BLaER1 (cell line): ENCODE data around the gene XRRA1.

Experiments
- H3K27ac ChIP-seq: shearing (Covaris generic); formaldehyde crosslinking; 2 replicates; pipeline ENCODE4 v1.8.1; 2022
- H3K27me3 ChIP-seq: shearing (Covaris generic); formaldehyde crosslinking; 2 replicates; pipeline ENCODE4 v1.8.1; 2022
- H3K36me3 ChIP-seq: shearing (Covaris generic); formaldehyde crosslinking; 2 replicates; pipeline ENCODE4 v1.8.1; 2022
- H3K4me1 ChIP-seq: shearing (Covaris generic); formaldehyde crosslinking; 2 replicates; pipeline ENCODE4 v1.8.1; 2022
- H3K4me2 ChIP-seq: shearing (Covaris generic); formaldehyde crosslinking; 2 replicates; pipeline ENCODE4 v1.8.1; 2022
- H3K4me3 ChIP-seq: shearing (Covaris generic); formaldehyde crosslinking; 2 replicates; pipeline ENCODE4 v1.8.1; 2022
- H3K9ac ChIP-seq: shearing (Covaris generic); formaldehyde crosslinking; 2 replicates; pipeline ENCODE4 v1.8.1; 2022
- H3K9me3 ChIP-seq: shearing (Covaris generic); formaldehyde crosslinking; 2 replicates; pipeline ENCODE4 v1.8.1; 2022
- H4K20me1 ChIP-seq: shearing (Covaris generic); formaldehyde crosslinking; 2 replicates; pipeline ENCODE4 v1.8.1; 2022
- Cebpa-rat ChIP-seq: shearing (Covaris generic); IDR thresholded peaks from 2 replicates; pipeline ENCODE4 v1.8.1; 2022

Gene XRRA1

DNA sequence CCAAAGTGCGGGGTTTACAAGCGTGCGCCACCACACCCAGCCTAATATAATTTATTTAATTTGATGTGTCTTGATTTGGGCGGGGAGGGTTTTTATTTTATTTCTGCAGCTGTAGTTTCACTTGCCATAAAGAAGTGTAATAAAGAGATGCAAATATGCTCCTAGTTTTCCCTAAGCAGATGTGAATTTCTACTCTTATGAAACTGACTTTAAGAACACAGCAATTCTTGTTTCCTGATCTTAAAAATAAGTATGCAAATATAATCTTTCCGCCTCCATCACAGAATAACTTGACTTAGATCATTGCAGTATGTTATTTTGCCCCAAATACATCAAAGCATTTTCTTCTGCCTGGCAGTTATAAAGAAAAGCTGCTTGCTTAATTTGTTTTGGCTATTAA lies 4.6 kb upstream of the XRRA1 start:
- no peak overlapping the region for H3K27ac ChIP-seq
- H3K4me2 ChIP-seq = peak overlapping the region; percentile 89

GRCh38 chr11:74952752-74953151 lies 3.9 kb upstream of the XRRA1 start:
- no peak for TF ChIP-seq Cebpa-rat
- no peaks in the 10 kb centered on the region for H3K27me3 ChIP-seq
- H4K20me1 ChIP-seq = peaks cover 74% of the 10 kb centered on the region
- H3K9ac ChIP-seq = 0 out of 2 replicates have a peak overlapping the region, but pooled peaks have one; percentile 47
- peaks cover 42% of the 10 kb centered on the region for H3K36me3 ChIP-seq
- H3K9me3 ChIP-seq = no peaks in the 10 kb centered on the region; the same call in 1 of the 2 replicates
- H3K4me2 ChIP-seq = peak overlapping the region; percentile 89
- H3K4me1 ChIP-seq = peaks cover 49% of the 10 kb centered on the region
- no peak overlapping the region for H3K27ac ChIP-seq
- no peak overlapping the region for H3K4me3 ChIP-seq

More for the DNA sequence above, 4.6 kb upstream of the XRRA1 start:
- Histone ChIP-seq H3K9ac (peak overlapping the region; percentile 47), H3K27me3 (no peaks in the 10 kb centered on the region), H3K4me1 (peaks cover 43% of the 10 kb centered on the region), H3K9me3 (no peaks in the 10 kb centered on the region; the same call in 1 of the 2 replicates), H3K4me3 (peak overlapping the region; percentile 8; the same call in 1 of the 2 replicates), H4K20me1 (peaks cover 81% of the 10 kb centered on the region), H3K36me3 (peaks cover 49% of the 10 kb centered on the region)
- TF ChIP-seq Cebpa-rat = no peak

DNA sequence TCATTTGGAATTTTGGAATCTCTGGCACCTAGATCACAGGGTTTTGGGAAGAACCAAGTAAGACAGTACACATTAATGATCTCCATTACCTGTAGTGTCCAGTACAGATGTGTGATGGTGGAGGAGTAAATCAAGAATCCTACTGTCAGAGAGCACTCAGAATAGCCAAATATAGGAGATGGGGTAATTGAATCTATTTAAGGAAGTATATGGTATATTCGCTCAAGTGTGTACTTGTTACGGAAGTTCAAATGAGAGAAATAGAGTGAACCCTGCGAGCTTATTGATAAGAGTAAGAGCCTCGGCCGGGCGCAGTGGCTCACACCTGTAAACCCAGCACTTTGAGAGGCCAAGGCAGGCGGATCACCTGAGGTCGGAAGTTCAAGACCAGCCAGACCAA lies 2.3 kb upstream of the XRRA1 start:
- no peaks in the 10 kb centered on the region for H3K27me3 ChIP-seq
- no peaks in the 10 kb centered on the region; the same call in 1 of the 2 replicates for H3K9me3 ChIP-seq
- peaks cover 31% of the 10 kb centered on the region for H3K36me3 ChIP-seq
- no peak overlapping the region for H3K27ac ChIP-seq
- TF ChIP-seq Cebpa-rat = no peak
- H4K20me1 ChIP-seq = peaks cover 58% of the 10 kb centered on the region
- H3K4me1 ChIP-seq = peaks cover 52% of the 10 kb centered on the region
- peak overlapping the region; percentile 89 for H3K4me2 ChIP-seq
- H3K4me3 ChIP-seq = no peak overlapping the region
- no peak overlapping the region for H3K9ac ChIP-seq

- no peak for TF ChIP-seq Cebpa-rat
- peaks cover 54% of the 10 kb centered on the region for H4K20me1 ChIP-seq
- peak overlapping the region; percentile 93 for H3K4me3 ChIP-seq
- H3K27me3 ChIP-seq = no peaks in the 10 kb centered on the region
- peaks cover 52% of the 10 kb centered on the region for H3K4me1 ChIP-seq
- H3K27ac ChIP-seq = peak overlapping the region; percentile 94; the same call in 1 of the 2 replicates
- H3K9me3 ChIP-seq = no peaks in the 10 kb centered on the region; the same call in 1 of the 2 replicates
- H3K4me2 ChIP-seq = peak overlapping the region; percentile 89
- H3K9ac ChIP-seq = peak overlapping the region; percentile 97
- H3K36me3 ChIP-seq = peaks cover 28% of the 10 kb centered on the region
These were observed 1.6 kb upstream of the XRRA1 start for GRCh38 chr11:74950374-74950969.

- Histone ChIP-seq H3K4me2 (peak overlapping the region; percentile 89), H3K4me1 (peaks cover 52% of the 10 kb centered on the region), H3K27me3 (no peaks in the 10 kb centered on the region), H3K9ac (peak overlapping the region; percentile 97), H3K27ac (peak overlapping the region; percentile 94), H3K9me3 (no peaks in the 10 kb centered on the region), H3K4me3 (peak overlapping the region; percentile 93), H3K36me3 (peaks cover 25% of the 10 kb centered on the region; the same call in 1 of the 2 replicates), H4K20me1 (peaks cover 48% of the 10 kb centered on the region)
- no peak for TF ChIP-seq Cebpa-rat
These were observed 854 bp upstream of the XRRA1 start for GRCh38 chr11:74949753-74950137.

GRCh38 chr11:74948546-74948897 lies 369 bp downstream of the XRRA1 start:
- Histone ChIP-seq H3K9ac (peak overlapping the region; percentile 97), H3K27me3 (no peaks in the 10 kb centered on the region), H3K4me1 (peaks cover 41% of the 10 kb centered on the region), H3K27ac (peak overlapping the region; percentile 94), H3K4me2 (peak overlapping the region; percentile 78), H3K36me3 (peaks cover 32% of the 10 kb centered on the region), H3K4me3 (peak overlapping the region; percentile 93), H4K20me1 (peaks cover 36% of the 10 kb centered on the region), H3K9me3 (no peaks in the 10 kb centered on the region)
- no peak for TF ChIP-seq Cebpa-rat

GRCh38 chr11:74942073-74942759 lies 6.7 kb downstream of the XRRA1 start:
- no peaks in the 10 kb centered on the region for H3K9me3 ChIP-seq
- H3K36me3 ChIP-seq = peaks cover 81% of the 10 kb centered on the region
- H4K20me1 ChIP-seq = no peaks in the 10 kb centered on the region
- no peak overlapping the region for H3K4me3 ChIP-seq
- no peak overlapping the region for H3K9ac ChIP-seq
- no peak overlapping the region for H3K27ac ChIP-seq
- TF ChIP-seq Cebpa-rat = no peak
- no peak overlapping the region for H3K4me2 ChIP-seq
- H3K4me1 ChIP-seq = no peaks in the 10 kb centered on the region
- no peaks in the 10 kb centered on the region for H3K27me3 ChIP-seq

GRCh38 chr11:74941492-74941891 lies 7.4 kb downstream of the XRRA1 start:
- Histone ChIP-seq H3K27me3 (no peaks in the 10 kb centered on the region), H3K4me3 (no peak overlapping the region), H3K4me2 (no peak overlapping the region), H3K9me3 (no peaks in the 10 kb centered on the region), H4K20me1 (no peaks in the 10 kb centered on the region), H3K27ac (no peak overlapping the region), H3K36me3 (peaks cover 87% of the 10 kb centered on the region), H3K9ac (no peak overlapping the region), H3K4me1 (no peaks in the 10 kb centered on the region)
- TF ChIP-seq Cebpa-rat = no peak

GRCh38 chr11:74937696-74938475 lies 11.0 kb downstream of the XRRA1 start:
- Histone ChIP-seq H3K27me3 (no peaks in the 10 kb centered on the region), H3K4me3 (no peak overlapping the region), H3K27ac (no peak overlapping the region), H4K20me1 (no peaks in the 10 kb centered on the region), H3K9ac (no peak overlapping the region), H3K36me3 (peaks cover 97% of the 10 kb centered on the region), H3K4me2 (no peak overlapping the region), H3K9me3 (no peaks in the 10 kb centered on the region), H3K4me1 (0 out of 2 replicates have a peak, but pooled peaks cover 3% of the 10 kb centered on the region)
- no peak for TF ChIP-seq Cebpa-rat
